Measurements from ENCODE around the gene NCKAP1. TPM values are rescaled to one million over a fixed set of nuclear protein-coding genes. Genes with fewer than 3 reads are reported as not detected.

The NCKAP1 gene, protein sequence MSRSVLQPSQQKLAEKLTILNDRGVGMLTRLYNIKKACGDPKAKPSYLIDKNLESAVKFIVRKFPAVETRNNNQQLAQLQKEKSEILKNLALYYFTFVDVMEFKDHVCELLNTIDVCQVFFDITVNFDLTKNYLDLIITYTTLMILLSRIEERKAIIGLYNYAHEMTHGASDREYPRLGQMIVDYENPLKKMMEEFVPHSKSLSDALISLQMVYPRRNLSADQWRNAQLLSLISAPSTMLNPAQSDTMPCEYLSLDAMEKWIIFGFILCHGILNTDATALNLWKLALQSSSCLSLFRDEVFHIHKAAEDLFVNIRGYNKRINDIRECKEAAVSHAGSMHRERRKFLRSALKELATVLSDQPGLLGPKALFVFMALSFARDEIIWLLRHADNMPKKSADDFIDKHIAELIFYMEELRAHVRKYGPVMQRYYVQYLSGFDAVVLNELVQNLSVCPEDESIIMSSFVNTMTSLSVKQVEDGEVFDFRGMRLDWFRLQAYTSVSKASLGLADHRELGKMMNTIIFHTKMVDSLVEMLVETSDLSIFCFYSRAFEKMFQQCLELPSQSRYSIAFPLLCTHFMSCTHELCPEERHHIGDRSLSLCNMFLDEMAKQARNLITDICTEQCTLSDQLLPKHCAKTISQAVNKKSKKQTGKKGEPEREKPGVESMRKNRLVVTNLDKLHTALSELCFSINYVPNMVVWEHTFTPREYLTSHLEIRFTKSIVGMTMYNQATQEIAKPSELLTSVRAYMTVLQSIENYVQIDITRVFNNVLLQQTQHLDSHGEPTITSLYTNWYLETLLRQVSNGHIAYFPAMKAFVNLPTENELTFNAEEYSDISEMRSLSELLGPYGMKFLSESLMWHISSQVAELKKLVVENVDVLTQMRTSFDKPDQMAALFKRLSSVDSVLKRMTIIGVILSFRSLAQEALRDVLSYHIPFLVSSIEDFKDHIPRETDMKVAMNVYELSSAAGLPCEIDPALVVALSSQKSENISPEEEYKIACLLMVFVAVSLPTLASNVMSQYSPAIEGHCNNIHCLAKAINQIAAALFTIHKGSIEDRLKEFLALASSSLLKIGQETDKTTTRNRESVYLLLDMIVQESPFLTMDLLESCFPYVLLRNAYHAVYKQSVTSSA
- polyA plus RNA-seq (2011; rRNA removed), result 58.0 and 117 TPM in 2 replicates
- 65.8 and 74.9 TPM in 2 replicates for polyA minus RNA-seq (2011; rRNA and poly(A)+ RNA removed)

DNA sequence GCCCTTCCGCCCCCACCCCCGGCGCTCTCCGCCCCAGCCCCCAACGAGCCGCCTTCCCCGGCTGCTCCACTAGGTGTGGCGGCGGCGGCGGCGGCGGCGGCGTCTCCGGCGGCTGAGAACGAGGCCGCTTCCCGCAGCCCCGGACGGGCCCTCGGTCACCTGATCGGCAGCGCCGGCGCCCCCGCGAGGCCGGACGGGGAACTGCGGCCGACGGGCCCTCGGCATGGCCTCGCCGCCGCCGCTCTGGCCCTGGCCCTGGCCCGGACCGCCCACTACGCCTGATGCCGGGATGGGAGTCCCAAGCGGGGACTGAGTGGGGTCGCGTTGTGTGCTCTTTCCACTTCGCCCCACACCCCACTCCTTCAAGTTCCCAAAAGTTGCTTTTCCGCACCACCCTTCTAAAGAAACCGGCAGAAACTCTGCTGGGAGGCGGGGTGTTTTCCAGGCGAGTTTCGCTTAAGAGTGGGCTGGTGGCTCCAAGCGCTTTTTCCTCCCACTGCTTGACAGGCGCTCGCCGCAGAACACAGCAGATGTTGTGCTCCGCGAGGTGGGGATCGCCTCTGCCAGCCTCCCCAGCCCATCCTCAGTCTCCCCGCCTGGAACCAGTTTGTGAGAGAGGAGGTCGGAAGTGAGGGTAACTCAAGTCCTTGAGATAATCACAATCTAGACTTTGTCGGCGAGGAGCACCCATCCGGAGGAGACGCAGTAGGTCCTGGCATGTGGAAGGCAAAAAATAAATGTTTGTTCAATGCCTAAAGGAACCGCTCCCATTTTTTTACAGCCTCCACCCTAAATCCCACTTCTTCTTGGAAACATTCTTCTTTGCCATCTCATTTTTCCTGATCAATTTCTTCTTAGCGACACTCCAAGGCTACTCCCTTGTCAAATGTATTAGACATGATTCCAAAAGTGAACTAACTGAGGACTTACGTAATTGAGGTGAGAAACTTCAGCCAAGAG, at the start of gene NCKAP1:
Gene NCKAP1 (minus strand): TSS at position 117 of the 960 bp plus-strand sequence. CDS start 358 bp downstream, outside the sequence.
- TF ChIP-seq CTCF (IDR thresholded peaks at IDR 0.05; ENCODE audit: insufficient read depth, low read depth, low read length), result peak; percentile 33
- no peak for DNase-seq (ENCODE audit: low read depth)
- H3K27me3 ChIP-seq (ENCODE audit: control insufficient read depth, insufficient read depth, low read length), result no peaks in the 10 kb centered on the region; the same call in 1 of the 2 replicates
- no peaks in the 10 kb centered on the region for H3K36me3 ChIP-seq (ENCODE audit: control insufficient read depth, insufficient read depth, low read length)
- ChIA-PET POLR2A (interaction anchor here (0.6 kb wide), 1 partner anchor 68 kb away, joined by 4 read pairs; no protein-coding TSS in a partner anchor), CTCF (interaction anchor here (0.7 to 1.3 kb wide), 2 partner anchors 21 to 218 kb away, joined by 3 to 4 read pairs; no protein-coding TSS in a partner anchor)
- peak within 1 kb of the TSS; percentile 87 for H3K4me3 ChIP-seq (ENCODE audit: low read depth, low read length)

- Histone ChIP-seq H3K36me3 (ENCODE audit: control insufficient read depth, insufficient read depth, low read length) (no peaks in the 10 kb centered on the region), H3K27me3 (ENCODE audit: control insufficient read depth, insufficient read depth, low read length) (no peaks in the 10 kb centered on the region; the same call in 1 of the 2 replicates), H3K4me3 (ENCODE audit: low read depth, low read length) (no peak overlapping the region)
- DNase-seq (ENCODE audit: low read depth), result no peak
- POLR2A ChIA-PET, result no interaction called here
- CTCF ChIA-PET, result no interaction called here
- no peak for TF ChIP-seq CTCF (IDR thresholded peaks at IDR 0.05; ENCODE audit: insufficient read depth, low read depth, low read length)
These were observed 43.7 kb upstream of the NCKAP1 start for GRCh38 chr2:183081911-183082310.

- TF ChIP-seq CTCF (IDR thresholded peaks at IDR 0.05; ENCODE audit: insufficient read depth, low read depth, low read length), result no peak
- POLR2A ChIA-PET, result interaction anchor here (1.2 kb wide), 1 partner anchor 11 kb away, joined by 3 read pairs; no protein-coding TSS in a partner anchor
- DNase-seq (ENCODE audit: low read depth), result peak; percentile 7
- no peaks in the 10 kb centered on the region for H3K36me3 ChIP-seq (ENCODE audit: control insufficient read depth, insufficient read depth, low read length)
- CTCF ChIA-PET, result interaction anchor here (1.2 to 1.4 kb wide), 3 partner anchors 9 to 13 kb away, joined by 3 to 4 read pairs (median 3); no protein-coding TSS in a partner anchor
- H3K4me3 ChIP-seq (ENCODE audit: low read depth, low read length), result peak overlapping the region; percentile 52
- H3K27me3 ChIP-seq (ENCODE audit: control insufficient read depth, insufficient read depth, low read length), result no peaks in the 10 kb centered on the region; the same call in none of the 2 replicates
These were observed 41.0 kb upstream of the NCKAP1 start for GRCh38 chr2:183079139-183079775.

DNA sequence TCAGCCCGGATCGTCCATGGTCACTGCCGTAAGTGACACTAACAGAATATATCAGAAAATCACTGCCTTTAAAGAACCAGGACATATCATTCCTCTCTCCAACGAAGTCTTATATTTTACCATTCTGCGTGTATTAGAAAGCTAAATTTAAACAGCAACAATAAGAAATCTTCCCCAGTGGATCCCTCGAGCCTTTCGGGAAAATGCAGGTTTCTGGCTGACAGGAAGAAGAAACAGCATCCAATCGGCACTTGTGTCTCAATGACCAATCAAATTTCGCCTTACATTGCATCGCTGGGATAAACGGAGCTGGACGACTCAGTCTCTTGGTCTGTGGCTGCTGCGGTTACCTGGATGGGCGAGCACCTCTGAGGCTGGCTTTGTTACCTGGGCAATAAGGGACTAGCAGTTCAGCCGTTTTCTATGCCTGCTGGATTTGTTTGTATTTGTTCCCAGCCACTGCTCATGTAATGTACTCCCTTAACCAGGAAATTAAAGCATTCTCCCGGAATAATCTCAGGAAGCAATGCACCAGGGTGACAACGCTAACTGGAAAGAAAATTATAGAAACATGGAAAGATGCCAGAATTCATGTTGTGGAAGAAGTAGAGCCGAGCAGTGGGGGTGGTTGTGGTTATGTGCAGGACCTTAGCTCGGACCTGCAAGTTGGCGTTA, 40.3 kb upstream of the NCKAP1 start, which contains the start of gene DUSP19:
Gene DUSP19 (plus strand): TSS at position 284 of the 675 bp plus-strand sequence. CDS start 187 bp downstream, at position 471.
- DNase-seq (ENCODE audit: low read depth), result peak; percentile 73
- ChIA-PET CTCF (interaction anchor here (0.7 to 1.4 kb wide), 4 partner anchors 8 to 13 kb away, joined by 3 to 4 read pairs (median 3); no protein-coding TSS in a partner anchor), POLR2A (interaction anchor here (1.2 kb wide), 1 partner anchor 10 kb away, joined by 3 read pairs; no protein-coding TSS in a partner anchor)
- no peaks in the 10 kb centered on the region; the same call in none of the 2 replicates for H3K27me3 ChIP-seq (ENCODE audit: control insufficient read depth, insufficient read depth, low read length)
- peak within 1 kb of the TSS; percentile 52 for H3K4me3 ChIP-seq (ENCODE audit: low read depth, low read length)
- no peaks in the 10 kb centered on the region for H3K36me3 ChIP-seq (ENCODE audit: control insufficient read depth, insufficient read depth, low read length)
- no peak for TF ChIP-seq CTCF (IDR thresholded peaks at IDR 0.05; ENCODE audit: insufficient read depth, low read depth, low read length)

Data from BJ (cell line).